Fibroblast of the aortic adventitia (primary cell): Measurements from ENCODE around the gene DNMT3A. TPM values are rescaled to one million over a fixed set of nuclear protein-coding genes. Genes with fewer than 3 reads are reported as not detected.
A peak's percentile ranks its signal among the peaks of the same experiment; 100 is the strongest.

Experiments
- DNase-seq: peaks from one replicate; pipeline ENCODE4 v3.0.0-alpha.2; 2010; ENCODE audit warnings: low read depth
- H3K4me3 ChIP-seq: 2 replicates; pipeline ENCODE4 v1.5.1; 2011; ENCODE audit warnings: low read depth, mild to moderate bottlenecking, control low read depth, low read length, moderate library complexity
- total RNA-seq: library from RNA; depleted of rRNA; stranded (reverse); fragments of >200 nt; gene quantifications from 2 replicates; pipeline ENCODE4 v1.2.3, GENCODE V29; 2012; ENCODE audit warnings: low replicate concordance
- TF ChIP-seq, protein P1 (sequence below): IDR thresholded peaks from 2 replicates; pipeline ENCODE4 v1.5.1; 2011; ENCODE audit warnings: mild to moderate bottlenecking, low read length, control low read depth, inconsistent platforms; ENCODE audit not compliant: insufficient read depth

Gene DNMT3A
- total RNA-seq, 1 donor: 10.8 TPM

DNA sequence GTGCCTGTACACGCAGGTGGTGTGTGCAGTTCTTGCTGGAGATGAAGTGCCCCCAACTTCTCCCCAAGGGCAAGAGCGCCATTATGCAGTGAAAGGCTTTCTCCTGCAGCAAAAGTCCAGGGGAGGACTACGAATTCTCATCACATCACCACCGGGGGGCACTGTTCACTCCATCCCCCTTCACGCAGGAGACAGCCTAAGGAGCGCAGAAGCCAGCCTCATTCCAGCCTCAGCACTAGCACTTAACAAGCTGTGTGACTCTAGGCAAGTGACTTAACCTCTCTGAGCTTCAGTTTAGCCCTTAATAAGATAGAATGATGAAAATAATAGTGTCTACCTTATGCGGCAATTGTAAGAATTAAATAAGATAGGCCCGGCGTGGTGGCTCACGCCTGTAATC lies 32.3 kb downstream of the DNMT3A start:
- TF ChIP-seq, protein P1, sequence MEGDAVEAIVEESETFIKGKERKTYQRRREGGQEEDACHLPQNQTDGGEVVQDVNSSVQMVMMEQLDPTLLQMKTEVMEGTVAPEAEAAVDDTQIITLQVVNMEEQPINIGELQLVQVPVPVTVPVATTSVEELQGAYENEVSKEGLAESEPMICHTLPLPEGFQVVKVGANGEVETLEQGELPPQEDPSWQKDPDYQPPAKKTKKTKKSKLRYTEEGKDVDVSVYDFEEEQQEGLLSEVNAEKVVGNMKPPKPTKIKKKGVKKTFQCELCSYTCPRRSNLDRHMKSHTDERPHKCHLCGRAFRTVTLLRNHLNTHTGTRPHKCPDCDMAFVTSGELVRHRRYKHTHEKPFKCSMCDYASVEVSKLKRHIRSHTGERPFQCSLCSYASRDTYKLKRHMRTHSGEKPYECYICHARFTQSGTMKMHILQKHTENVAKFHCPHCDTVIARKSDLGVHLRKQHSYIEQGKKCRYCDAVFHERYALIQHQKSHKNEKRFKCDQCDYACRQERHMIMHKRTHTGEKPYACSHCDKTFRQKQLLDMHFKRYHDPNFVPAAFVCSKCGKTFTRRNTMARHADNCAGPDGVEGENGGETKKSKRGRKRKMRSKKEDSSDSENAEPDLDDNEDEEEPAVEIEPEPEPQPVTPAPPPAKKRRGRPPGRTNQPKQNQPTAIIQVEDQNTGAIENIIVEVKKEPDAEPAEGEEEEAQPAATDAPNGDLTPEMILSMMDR: peak; percentile 39
- DNase-seq: peak; percentile 47
- no peak overlapping the region for H3K4me3 ChIP-seq

DNA sequence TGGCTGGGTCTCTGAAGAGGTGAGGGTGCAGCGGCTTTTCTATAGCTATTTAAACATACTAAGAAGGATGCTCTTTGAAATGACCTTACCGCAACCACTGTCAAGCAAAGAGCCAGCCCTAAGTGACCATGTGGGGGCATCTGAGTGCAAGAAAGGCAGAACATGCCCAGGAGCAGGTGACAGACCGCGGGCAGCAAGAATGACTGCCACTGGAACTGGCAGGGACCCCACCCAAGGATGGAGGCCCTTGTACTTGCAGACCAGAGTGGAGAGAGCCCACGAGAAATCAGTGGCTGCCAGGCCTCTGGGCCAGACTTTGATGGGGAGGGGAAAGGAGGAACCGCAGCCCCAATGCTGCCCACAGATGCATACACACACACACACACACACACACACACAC lies 33.1 kb downstream of the DNMT3A start:
- TF ChIP-seq, protein P1: no peak
- no peak overlapping the region for H3K4me3 ChIP-seq
- DNase-seq: no peak

DNA sequence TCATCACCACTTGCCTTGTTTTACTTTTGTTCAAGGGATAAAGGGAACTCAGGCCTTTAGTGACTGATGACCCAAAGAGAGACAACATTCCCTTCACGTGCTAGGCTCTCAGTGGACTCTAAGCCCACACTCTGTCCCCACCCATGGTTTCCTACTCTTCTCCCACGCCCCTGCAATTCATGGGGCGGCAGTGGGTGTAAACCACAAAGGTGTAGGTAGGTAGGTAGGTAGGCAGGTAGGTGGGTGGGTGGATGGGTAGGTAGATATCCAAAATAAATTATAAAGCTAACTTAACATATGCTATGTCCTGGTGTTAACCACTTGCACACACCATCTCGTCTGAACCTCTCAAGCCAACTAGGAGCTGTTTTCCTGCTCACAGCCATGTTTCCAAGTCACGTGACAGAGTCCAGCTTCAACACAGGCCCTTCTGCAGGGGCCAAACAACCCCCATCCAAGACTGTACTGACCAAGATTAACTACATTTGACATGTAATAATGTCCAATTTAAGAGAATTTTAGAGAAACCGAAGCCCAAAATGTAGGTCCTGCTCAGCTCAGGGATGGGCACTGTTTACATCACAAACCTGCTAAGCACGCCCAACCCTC lies 33.7 kb downstream of the DNMT3A start:
- H3K4me3 ChIP-seq: no peak overlapping the region
- no peak for DNase-seq
- TF ChIP-seq, protein P1: no peak

DNA sequence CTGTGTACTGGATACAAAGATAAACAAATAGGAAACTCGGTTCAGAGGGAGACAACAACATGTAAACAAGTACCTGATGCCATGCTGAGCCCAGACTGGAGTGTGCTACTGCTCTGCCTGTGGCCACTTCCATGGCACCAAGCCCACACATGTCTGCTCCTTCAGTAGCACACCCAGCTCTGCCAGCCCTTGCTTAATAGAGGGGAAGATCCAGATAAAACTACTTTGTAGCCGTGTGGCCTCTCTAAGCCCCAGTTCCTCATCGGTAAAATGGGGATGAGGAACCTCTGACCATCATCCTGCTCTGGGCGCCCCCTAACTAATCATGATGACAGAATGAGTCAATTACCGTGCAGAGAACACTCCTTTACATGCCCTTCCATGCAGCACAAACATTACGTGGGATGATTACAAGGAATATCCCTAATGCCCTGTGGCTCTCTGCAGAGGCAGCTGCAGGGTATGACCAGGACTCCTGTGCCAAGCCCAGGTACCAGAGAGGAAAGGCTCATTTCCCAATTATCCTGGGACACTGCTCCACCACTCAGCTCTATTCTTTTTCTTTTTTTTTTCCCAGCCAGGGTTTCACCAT lies 34.9 kb downstream of the DNMT3A start:
- no peak overlapping the region for H3K4me3 ChIP-seq
- TF ChIP-seq, protein P1: no peak
- no peak for DNase-seq

DNA sequence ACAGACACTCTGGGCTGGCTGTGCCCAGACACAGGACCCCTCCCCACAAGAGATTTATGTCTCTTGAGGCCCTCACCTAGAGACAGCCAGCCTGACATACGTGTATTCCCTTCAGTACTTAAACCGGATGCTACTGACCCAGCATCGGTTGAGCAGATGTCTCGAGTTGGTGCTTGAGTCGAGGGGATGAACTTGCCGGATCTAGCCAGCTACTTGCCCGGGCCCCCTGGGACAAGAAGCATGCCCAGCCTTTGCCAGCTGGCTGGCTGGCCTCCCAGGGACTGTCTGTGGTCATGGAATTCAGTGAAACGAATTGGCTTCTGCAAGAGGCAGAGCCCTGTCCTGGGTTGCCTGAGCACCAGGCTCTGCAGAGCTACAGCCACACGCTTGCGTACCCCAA lies 36.0 kb downstream of the DNMT3A start:
- TF ChIP-seq, protein P1: no peak
- DNase-seq: no peak
- no peak overlapping the region for H3K4me3 ChIP-seq

DNA sequence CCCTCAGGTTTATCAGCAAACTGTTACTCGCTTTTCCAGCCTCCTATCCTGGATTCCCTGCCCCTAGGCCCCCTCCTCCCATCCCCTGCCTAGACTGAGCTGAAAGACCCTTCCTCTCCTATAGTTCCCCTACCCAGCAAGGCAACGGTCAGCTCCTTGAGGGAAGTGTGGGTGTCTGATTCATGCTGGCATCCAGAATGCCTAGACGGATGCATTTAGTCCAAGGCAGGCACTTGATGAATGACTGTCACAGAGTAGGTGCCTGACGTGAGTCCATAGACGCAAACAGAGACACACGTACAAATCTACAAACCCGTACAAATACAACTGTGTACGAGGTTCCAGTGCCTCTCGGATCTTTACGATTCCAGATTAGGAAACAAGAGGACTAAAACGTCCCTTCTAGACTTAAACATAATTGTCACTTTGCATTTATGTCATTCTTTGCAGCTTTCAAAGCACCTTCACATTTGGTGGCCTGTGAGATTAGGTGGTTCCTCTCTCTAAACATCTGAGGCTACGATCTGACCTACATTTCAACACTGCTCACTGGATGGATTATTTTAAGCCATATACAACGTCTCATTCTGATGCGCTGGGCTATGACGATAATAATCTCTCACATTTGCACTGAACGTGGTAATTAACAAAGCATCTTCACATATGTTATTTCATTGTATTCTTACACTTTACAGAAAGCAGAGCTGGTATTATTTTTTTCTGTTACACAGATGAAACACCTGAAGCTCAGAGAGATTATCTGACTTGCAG lies 36.7 kb downstream of the DNMT3A start:
- TF ChIP-seq, protein P1: no peak
- H3K4me3 ChIP-seq: no peak overlapping the region
- DNase-seq: no peak
